Hematopoietic multipotent progenitor cell treated with erythropoietin and hydrocortisone succinate and interleukin-3 and kit ligand, for 15 days (in vitro differentiated cells): ENCODE measurements around the gene MINDY4B.
"Not testable (repeated sequence)": the region's sequence is repeated elsewhere in the genome, so short reads cannot be mapped to it uniquely, and the experiment has no call there.

Source experiments
- DNase-seq: peaks from one replicate; pipeline ENCODE4 v3.0.0-alpha.2; 2015; ENCODE audit warnings: low spot score

The MINDY4B gene

GRCh38 chr3:150898046-150898754 is 7.0 kb downstream of the MINDY4B start:
- DNase-seq, result no peak

- no peak for DNase-seq
Observed at GRCh38 chr3:150897592-150897991, 7.6 kb downstream of the MINDY4B start.

GRCh38 chr3:150890831-150891230 is 14.4 kb downstream of the MINDY4B start:
- no peak for DNase-seq

- no peak for DNase-seq
Observed at GRCh38 chr3:150890295-150890694, 14.9 kb downstream of the MINDY4B start.

GRCh38 chr3:150889106-150889505 is 16.1 kb downstream of the MINDY4B start:
- DNase-seq, result no peak

GRCh38 chr3:150887031-150887430 is 18.2 kb downstream of the MINDY4B start:
- no peak for DNase-seq

- no peak for DNase-seq
Observed at GRCh38 chr3:150885535-150885934, 19.7 kb downstream of the MINDY4B start.

- DNase-seq, result no peak
Observed at GRCh38 chr3:150878996-150879575, 26.2 kb downstream of the MINDY4B start.

- DNase-seq, result no peak
Observed at GRCh38 chr3:150878290-150878689, 26.9 kb downstream of the MINDY4B start.

GRCh38 chr3:150877303-150877702 is 27.9 kb downstream of the MINDY4B start:
- DNase-seq, result no peak

- DNase-seq, result no peak
Observed at GRCh38 chr3:150876611-150877265, 28.5 kb downstream of the MINDY4B start.

GRCh38 chr3:150875548-150875947 is 29.7 kb downstream of the MINDY4B start:
- no peak for DNase-seq

GRCh38 chr3:150874666-150875219 is 30.5 kb downstream of the MINDY4B start:
- no peak for DNase-seq

GRCh38 chr3:150871192-150871591 is 34.0 kb downstream of the MINDY4B start:
- DNase-seq, result no peak

GRCh38 chr3:150870406-150870805 is 34.8 kb downstream of the MINDY4B start:
- DNase-seq, result no peak

GRCh38 chr3:150868282-150868681 is 37.0 kb downstream of the MINDY4B start:
- no peak for DNase-seq

GRCh38 chr3:150867434-150867833 is 37.8 kb downstream of the MINDY4B start:
- DNase-seq, result no peak

GRCh38 chr3:150863921-150864320 is 41.3 kb downstream of the MINDY4B start:
- DNase-seq, result not testable (repeated sequence)

- no peak for DNase-seq
Observed at GRCh38 chr3:150861851-150862250, 43.4 kb downstream of the MINDY4B start.

GRCh38 chr3:150857936-150858335 is 47.3 kb downstream of the MINDY4B start:
- DNase-seq, result not testable (repeated sequence)

GRCh38 chr3:150850191-150850590 is 55.0 kb downstream of the MINDY4B start:
- DNase-seq, result no peak

GRCh38 chr3:150848864-150849263 is 56.4 kb downstream of the MINDY4B start:
- no peak for DNase-seq

GRCh38 chr3:150847433-150847832 is 57.8 kb downstream of the MINDY4B start:
- DNase-seq, result no peak
